SK-N-SH (cell line): ENCODE data around the gene ATPAF2. TPM values are rescaled to one million over a fixed set of nuclear protein-coding genes. Genes with fewer than 3 reads are reported as not detected.

Experiments used
- CTCF ChIA-PET: fragments of 300-600, 350-600 bp; formaldehyde crosslinking; extraction: SDS; loops from one replicate; lab custom pipeline; 2021; lab: Yijun Ruan, JAX
- POLR2A ChIA-PET: fragments of 350-600 bp; sonication (Branson Sonifier 250); formaldehyde crosslinking; extraction: SDS; loops from one replicate; lab custom pipeline; 2020; ENCODE audit warnings: antibody characterized with exemption, inconsistent platforms; lab: Yijun Ruan, JAX
- DNase-seq: peaks from one replicate; pipeline ENCODE4 v3.0.0; 2012
- H2AFZ ChIP-seq: fragments of 200-600 bp; sonication (generic); 2 replicates; pipeline ENCODE4 v1.8.1; 2016; ENCODE audit warnings: antibody characterized with exemption, mild to moderate bottlenecking, low read depth
- H3F3A ChIP-seq: fragments of 200-600 bp; sonication (generic); replicated peaks from 2 replicates; pipeline ENCODE3; 2016; ENCODE audit warnings: antibody characterized with exemption, mild to moderate bottlenecking; ENCODE audit not compliant: insufficient read depth
- H3K27ac ChIP-seq, 2 experiments: fragments of 200-500 bp in 1 of 2; fragments of 200-600 bp in 1 of 2; sonication (Bioruptor generic) in 1 of 2; sonication (generic), shearing (Covaris generic) in 1 of 2; 2 replicates each; pipeline versions ENCODE4 v1.5.1 to v1.6.1; 2014 to 2016; ENCODE audit warnings: low read depth in 2 of 2, inconsistent platforms in 1 of 2, low read length in 1 of 2, mild to moderate bottlenecking in 1 of 2, mixed read lengths in 1 of 2
- H3K27me3 ChIP-seq: fragments of 200-600 bp; sonication (generic), shearing (Covaris generic); 2 replicates; pipeline ENCODE4 v1.6.1; 2016; ENCODE audit warnings: mixed run types; ENCODE audit not compliant: insufficient read depth
- H3K36me3 ChIP-seq, 2 experiments: fragments of 200-500 bp in 1 of 2; fragments of 200-600 bp in 1 of 2; sonication (Bioruptor generic) in 1 of 2; sonication (generic) in 1 of 2; replicated peaks in 1 of 2; 2 replicates each; pipeline versions ENCODE3 to v1.5.1; 2014 to 2016; ENCODE audit warnings: low read length in 1 of 2, mild to moderate bottlenecking in 1 of 2; ENCODE audit not compliant: insufficient read depth in 2 of 2, control insufficient read depth in 1 of 2
- H3K4me1 ChIP-seq, 2 experiments: fragments of 200-500 bp in 1 of 2; fragments of 200-600 bp in 1 of 2; sonication (Bioruptor generic) in 1 of 2; sonication (generic), shearing (Covaris generic) in 1 of 2; 2 replicates each; pipeline versions ENCODE4 v1.5.1 to v1.6.1; 2014 to 2016; ENCODE audit warnings: low read depth in 1 of 2, low read length in 1 of 2, mixed run types in 1 of 2; ENCODE audit not compliant: insufficient read depth in 2 of 2, control insufficient read depth in 1 of 2
- H3K4me2 ChIP-seq: fragments of 200-600 bp; sonication (generic), shearing (Covaris generic); 2 replicates; pipeline ENCODE4 v1.6.1; 2017; ENCODE audit warnings: mixed run types
- H3K4me3 ChIP-seq, 2 experiments: fragments of 200-500 bp in 1 of 2; fragments of 200-600 bp in 1 of 2; sonication (Bioruptor generic) in 1 of 2; sonication (generic), shearing (Covaris generic) in 1 of 2; 2 replicates each; pipeline versions ENCODE4 v1.5.1 to v1.8.1; 2014 to 2016; ENCODE audit warnings: low read depth in 2 of 2, inconsistent platforms in 1 of 2, low read length in 1 of 2, mild to moderate bottlenecking in 1 of 2, mixed read lengths in 1 of 2, moderate library complexity in 1 of 2
- H3K79me2 ChIP-seq: fragments of 200-600 bp; sonication (generic); 2 replicates; pipeline ENCODE4 v1.8.1; 2017; ENCODE audit warnings: mild to moderate bottlenecking; ENCODE audit not compliant: insufficient read depth
- H3K9ac ChIP-seq: fragments of 200-600 bp; sonication (generic); 2 replicates; pipeline ENCODE4 v1.6.1; 2017; ENCODE audit warnings: mixed run types
- H3K9me2 ChIP-seq: fragments of 200-600 bp; sonication (generic); 2 replicates; pipeline ENCODE4 v1.6.1; 2017; ENCODE audit warnings: mixed run types
- H3K9me3 ChIP-seq: fragments of 200-600 bp; sonication (generic); 2 replicates; pipeline ENCODE4 v1.6.1; 2017; ENCODE audit warnings: mixed run types, mild to moderate bottlenecking, moderate library complexity
- H4K20me1 ChIP-seq: fragments of 200-600 bp; sonication (generic); 2 replicates; pipeline ENCODE4 v1.6.1; 2017; ENCODE audit warnings: mild to moderate bottlenecking, mixed run types; ENCODE audit not compliant: insufficient read depth
- FOSL2 ChIP-seq: IDR thresholded peaks from 2 replicates; pipeline ENCODE4 v1.4.0; 2012; ENCODE audit warnings: low read depth, mild to moderate bottlenecking, moderate library complexity, borderline replicate concordance
- FOXJ3 ChIP-seq: sonication (generic); formaldehyde crosslinking; IDR thresholded peaks from 2 replicates; pipeline ENCODE4 v1.5.1; 2020; ENCODE audit warnings: mild to moderate bottlenecking, missing genetic modification reagents
- JUND ChIP-seq: IDR thresholded peaks from 2 replicates; pipeline ENCODE4 v1.4.0; 2012
- MEF2A ChIP-seq: IDR thresholded peaks from 2 replicates; pipeline ENCODE4 v1.4.0; 2012; ENCODE audit warnings: low read depth, borderline replicate concordance
- NRF1 ChIP-seq: IDR thresholded peaks from 2 replicates; pipeline ENCODE4 v1.6.1; 2012; ENCODE audit warnings: low read depth, mild to moderate bottlenecking, low read length
- RAD21 ChIP-seq: IDR thresholded peaks from 2 replicates; pipeline ENCODE4 v1.6.1; 2012; ENCODE audit warnings: mild to moderate bottlenecking, low read length
- RXRA ChIP-seq: IDR thresholded peaks from 2 replicates; pipeline ENCODE4 v1.4.0; 2012; ENCODE audit warnings: low read depth, mild to moderate bottlenecking, borderline replicate concordance
- SIN3A ChIP-seq: IDR thresholded peaks from 2 replicates; pipeline ENCODE4 v1.6.1; 2012; ENCODE audit warnings: low read depth, mild to moderate bottlenecking, low read length, moderate library complexity, borderline replicate concordance
- YY1 ChIP-seq: IDR thresholded peaks from 2 replicates; pipeline ENCODE4 v1.4.0; 2012; ENCODE audit warnings: low read depth, mild to moderate bottlenecking
- WGBS: methylation state at CpG from one replicate; pipeline ENCODE4 v1.1.6; 2017; ENCODE audit warnings: low lambda C conversion rate; 5-methylcytosine and 5-hydroxymethylcytosine counted together
- polyA plus RNA-seq, 3 experiments: library from polyadenylated mRNA; depleted of rRNA; stranded (reverse); fragments of >200 nt; gene quantifications; 2 replicates each; pipeline ENCODE4 v1.2.3, GENCODE V29; 2012
- TF ChIP-seq, protein P1 (sequence below): fragments of 150-350 bp; IDR thresholded peaks from 2 replicates; pipeline ENCODE4 v1.6.1; 2017; ENCODE audit warnings: antibody characterized with exemption, low read length, low read depth, borderline replicate concordance
- TF ChIP-seq, protein P2 (sequence below): IDR thresholded peaks from 2 replicates; pipeline ENCODE4 v1.4.0; 2012; ENCODE audit warnings: low read depth, borderline replicate concordance
- TF ChIP-seq, protein P3 (sequence below): IDR thresholded peaks from 2 replicates; pipeline ENCODE4; 2012
- TF ChIP-seq, protein P4 (sequence below): fragments of 200-600 bp; sonication (generic); IDR thresholded peaks from 2 replicates; pipeline ENCODE4 v1.6.1; 2017; ENCODE audit warnings: antibody characterized with exemption, mild to moderate bottlenecking, moderate library complexity
- TF ChIP-seq, protein P5 (sequence below): IDR thresholded peaks from 2 replicates; pipeline ENCODE4 v1.4.0; 2012; ENCODE audit warnings: low read depth, borderline replicate concordance
- TF ChIP-seq, protein P6 (sequence below): fragments of 150-350 bp; IDR thresholded peaks from 2 replicates; pipeline ENCODE4 v1.6.1; 2016; ENCODE audit warnings: mild to moderate bottlenecking, low read depth, low read length
- TF ChIP-seq, protein P7 (sequence below): IDR thresholded peaks from 2 replicates; pipeline ENCODE4 v1.4.0; 2012; ENCODE audit warnings: low read depth

Gene ATPAF2
- polyA plus RNA-seq, 1 of the 3 experiments (the other 2 are of a cell fraction): 20.8 TPM

DNA sequence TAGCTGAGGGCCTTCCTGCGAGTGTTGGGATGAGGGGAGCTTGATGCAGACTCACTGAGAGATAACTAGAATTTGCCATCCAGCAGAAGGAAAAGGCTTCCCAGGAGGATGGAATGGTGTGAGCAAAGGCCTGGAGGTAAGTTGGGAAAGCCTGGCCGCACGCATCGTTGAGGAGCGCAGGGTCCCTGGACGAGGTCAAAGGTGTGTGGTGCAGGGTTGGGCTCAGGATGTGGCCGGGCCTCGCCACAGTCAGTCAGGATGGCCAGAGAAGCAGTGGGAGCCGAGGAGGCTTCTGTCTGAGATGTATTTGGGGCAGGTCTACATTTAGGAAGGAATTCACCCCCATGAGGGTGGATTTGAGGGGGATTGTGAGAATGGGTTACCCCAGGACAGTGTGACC lies 49.9 kb downstream of the ATPAF2 start:
- no peak overlapping the region for H3K4me3 ChIP-seq
- H3K9me2 ChIP-seq: no peaks in the 10 kb centered on the region
- WGBS: 94% methylated on average over 9 of the region's 9 CpGs
- no peak overlapping the region for H3K27ac ChIP-seq
- H3K36me3 ChIP-seq: no peaks in the 10 kb centered on the region
- H4K20me1 ChIP-seq: no peaks in the 10 kb centered on the region
- no peaks in the 10 kb centered on the region for H3K9me3 ChIP-seq
- POLR2A ChIA-PET: no interaction called here
- TF ChIP-seq MEF2A (no peak), YY1 (no peak), FOXJ3 (no peak), NRF1 (no peak), FOSL2 (no peak), RAD21 (no peak), RXRA (no peak)
- TF ChIP-seq, protein P1, sequence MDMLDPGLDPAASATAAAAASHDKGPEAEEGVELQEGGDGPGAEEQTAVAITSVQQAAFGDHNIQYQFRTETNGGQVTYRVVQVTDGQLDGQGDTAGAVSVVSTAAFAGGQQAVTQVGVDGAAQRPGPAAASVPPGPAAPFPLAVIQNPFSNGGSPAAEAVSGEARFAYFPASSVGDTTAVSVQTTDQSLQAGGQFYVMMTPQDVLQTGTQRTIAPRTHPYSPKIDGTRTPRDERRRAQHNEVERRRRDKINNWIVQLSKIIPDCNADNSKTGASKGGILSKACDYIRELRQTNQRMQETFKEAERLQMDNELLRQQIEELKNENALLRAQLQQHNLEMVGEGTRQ: no peak
- TF ChIP-seq, protein P2, sequence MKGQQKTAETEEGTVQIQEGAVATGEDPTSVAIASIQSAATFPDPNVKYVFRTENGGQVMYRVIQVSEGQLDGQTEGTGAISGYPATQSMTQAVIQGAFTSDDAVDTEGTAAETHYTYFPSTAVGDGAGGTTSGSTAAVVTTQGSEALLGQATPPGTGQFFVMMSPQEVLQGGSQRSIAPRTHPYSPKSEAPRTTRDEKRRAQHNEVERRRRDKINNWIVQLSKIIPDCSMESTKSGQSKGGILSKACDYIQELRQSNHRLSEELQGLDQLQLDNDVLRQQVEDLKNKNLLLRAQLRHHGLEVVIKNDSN: no peak
- CTCF ChIA-PET: interaction anchor here (2.8 kb wide), 1 partner anchor 45 kb away, joined by 13 read pairs; no protein-coding TSS in a partner anchor
- no peak overlapping the region for H3K4me2 ChIP-seq
- H3K79me2 ChIP-seq: no peaks in the 10 kb centered on the region
- DNase-seq: no peak
- no peaks in the 10 kb centered on the region for H3K27me3 ChIP-seq
- no peak overlapping the region for H3K9ac ChIP-seq
- H2AFZ ChIP-seq: no peak overlapping the region
- H3K4me1 ChIP-seq: peaks cover 4 to 7% of the 10 kb centered on the region in 2 experiments; a peak in 2 of 4 replicates
- H3F3A ChIP-seq: peaks cover 13% of the 10 kb centered on the region

DNA sequence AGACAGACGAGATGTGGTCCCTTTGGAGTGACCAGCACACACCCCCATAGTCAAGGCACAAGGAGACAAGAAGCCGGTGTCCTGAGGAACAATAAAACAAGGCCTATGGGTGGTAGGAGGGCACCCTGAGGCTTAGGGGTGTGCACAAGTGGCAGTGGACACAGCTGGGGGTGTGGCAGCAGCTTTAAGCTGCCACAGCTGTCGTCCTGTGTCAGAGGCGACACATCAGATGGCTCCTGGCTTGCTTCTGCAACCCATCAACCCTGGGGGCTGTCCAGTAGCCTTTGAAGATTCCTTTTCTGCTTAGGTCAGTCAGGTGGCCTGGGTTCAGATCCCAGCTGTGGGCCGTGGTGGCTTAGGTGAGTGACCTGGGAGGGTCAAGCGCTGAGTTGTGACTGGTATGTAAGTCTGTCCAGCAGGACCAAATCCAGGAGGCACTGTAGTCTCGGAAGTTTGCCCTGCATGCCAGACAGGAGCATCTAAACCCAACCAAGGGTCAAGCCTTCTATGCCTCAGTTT lies 50.5 kb downstream of the ATPAF2 start:
- Histone ChIP-seq H3K4me2 (no peak overlapping the region), H3F3A (peaks cover 13% of the 10 kb centered on the region), H3K9me2 (no peaks in the 10 kb centered on the region), H2AFZ (no peak overlapping the region), H4K20me1 (no peaks in the 10 kb centered on the region), H3K9ac (no peak overlapping the region), H3K27ac (no peak overlapping the region), H3K27me3 (no peaks in the 10 kb centered on the region), H3K4me3 (no peak overlapping the region), H3K9me3 (no peaks in the 10 kb centered on the region), H3K79me2 (no peaks in the 10 kb centered on the region), H3K4me1 (peaks cover 1 to 4% of the 10 kb centered on the region in 2 experiments; a peak in 2 of 4 replicates), H3K36me3 (no peaks in the 10 kb centered on the region)
- ChIA-PET POLR2A (no interaction called here), CTCF (interaction anchor here (2.8 kb wide), 1 partner anchor 45 kb away, joined by 13 read pairs; no protein-coding TSS in a partner anchor)
- DNase-seq: no peak
- 91% methylated on average over 5 of the region's 7 CpGs for WGBS
- TF ChIP-seq FOXJ3 (no peak), NRF1 (no peak), MEF2A (no peak), RXRA (no peak), FOSL2 (no peak), RAD21 (no peak), SIN3A (no peak), JUND (no peak)
- TF ChIP-seq, protein P3, sequence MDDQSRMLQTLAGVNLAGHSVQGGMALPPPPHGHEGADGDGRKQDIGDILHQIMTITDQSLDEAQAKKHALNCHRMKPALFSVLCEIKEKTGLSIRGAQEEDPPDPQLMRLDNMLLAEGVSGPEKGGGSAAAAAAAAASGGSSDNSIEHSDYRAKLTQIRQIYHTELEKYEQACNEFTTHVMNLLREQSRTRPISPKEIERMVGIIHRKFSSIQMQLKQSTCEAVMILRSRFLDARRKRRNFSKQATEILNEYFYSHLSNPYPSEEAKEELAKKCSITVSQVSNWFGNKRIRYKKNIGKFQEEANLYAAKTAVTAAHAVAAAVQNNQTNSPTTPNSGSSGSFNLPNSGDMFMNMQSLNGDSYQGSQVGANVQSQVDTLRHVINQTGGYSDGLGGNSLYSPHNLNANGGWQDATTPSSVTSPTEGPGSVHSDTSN: no peak
- TF ChIP-seq, protein P4, sequence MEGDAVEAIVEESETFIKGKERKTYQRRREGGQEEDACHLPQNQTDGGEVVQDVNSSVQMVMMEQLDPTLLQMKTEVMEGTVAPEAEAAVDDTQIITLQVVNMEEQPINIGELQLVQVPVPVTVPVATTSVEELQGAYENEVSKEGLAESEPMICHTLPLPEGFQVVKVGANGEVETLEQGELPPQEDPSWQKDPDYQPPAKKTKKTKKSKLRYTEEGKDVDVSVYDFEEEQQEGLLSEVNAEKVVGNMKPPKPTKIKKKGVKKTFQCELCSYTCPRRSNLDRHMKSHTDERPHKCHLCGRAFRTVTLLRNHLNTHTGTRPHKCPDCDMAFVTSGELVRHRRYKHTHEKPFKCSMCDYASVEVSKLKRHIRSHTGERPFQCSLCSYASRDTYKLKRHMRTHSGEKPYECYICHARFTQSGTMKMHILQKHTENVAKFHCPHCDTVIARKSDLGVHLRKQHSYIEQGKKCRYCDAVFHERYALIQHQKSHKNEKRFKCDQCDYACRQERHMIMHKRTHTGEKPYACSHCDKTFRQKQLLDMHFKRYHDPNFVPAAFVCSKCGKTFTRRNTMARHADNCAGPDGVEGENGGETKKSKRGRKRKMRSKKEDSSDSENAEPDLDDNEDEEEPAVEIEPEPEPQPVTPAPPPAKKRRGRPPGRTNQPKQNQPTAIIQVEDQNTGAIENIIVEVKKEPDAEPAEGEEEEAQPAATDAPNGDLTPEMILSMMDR: no peak
- TF ChIP-seq, protein P5, sequence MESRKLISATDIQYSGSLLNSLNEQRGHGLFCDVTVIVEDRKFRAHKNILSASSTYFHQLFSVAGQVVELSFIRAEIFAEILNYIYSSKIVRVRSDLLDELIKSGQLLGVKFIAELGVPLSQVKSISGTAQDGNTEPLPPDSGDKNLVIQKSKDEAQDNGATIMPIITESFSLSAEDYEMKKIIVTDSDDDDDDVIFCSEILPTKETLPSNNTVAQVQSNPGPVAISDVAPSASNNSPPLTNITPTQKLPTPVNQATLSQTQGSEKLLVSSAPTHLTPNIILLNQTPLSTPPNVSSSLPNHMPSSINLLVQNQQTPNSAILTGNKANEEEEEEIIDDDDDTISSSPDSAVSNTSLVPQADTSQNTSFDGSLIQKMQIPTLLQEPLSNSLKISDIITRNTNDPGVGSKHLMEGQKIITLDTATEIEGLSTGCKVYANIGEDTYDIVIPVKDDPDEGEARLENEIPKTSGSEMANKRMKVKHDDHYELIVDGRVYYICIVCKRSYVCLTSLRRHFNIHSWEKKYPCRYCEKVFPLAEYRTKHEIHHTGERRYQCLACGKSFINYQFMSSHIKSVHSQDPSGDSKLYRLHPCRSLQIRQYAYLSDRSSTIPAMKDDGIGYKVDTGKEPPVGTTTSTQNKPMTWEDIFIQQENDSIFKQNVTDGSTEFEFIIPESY: no peak
- TF ChIP-seq, protein P2: no peak
- TF ChIP-seq, protein P6, sequence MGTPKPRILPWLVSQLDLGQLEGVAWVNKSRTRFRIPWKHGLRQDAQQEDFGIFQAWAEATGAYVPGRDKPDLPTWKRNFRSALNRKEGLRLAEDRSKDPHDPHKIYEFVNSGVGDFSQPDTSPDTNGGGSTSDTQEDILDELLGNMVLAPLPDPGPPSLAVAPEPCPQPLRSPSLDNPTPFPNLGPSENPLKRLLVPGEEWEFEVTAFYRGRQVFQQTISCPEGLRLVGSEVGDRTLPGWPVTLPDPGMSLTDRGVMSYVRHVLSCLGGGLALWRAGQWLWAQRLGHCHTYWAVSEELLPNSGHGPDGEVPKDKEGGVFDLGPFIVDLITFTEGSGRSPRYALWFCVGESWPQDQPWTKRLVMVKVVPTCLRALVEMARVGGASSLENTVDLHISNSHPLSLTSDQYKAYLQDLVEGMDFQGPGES: no peak
- TF ChIP-seq, protein P7, sequence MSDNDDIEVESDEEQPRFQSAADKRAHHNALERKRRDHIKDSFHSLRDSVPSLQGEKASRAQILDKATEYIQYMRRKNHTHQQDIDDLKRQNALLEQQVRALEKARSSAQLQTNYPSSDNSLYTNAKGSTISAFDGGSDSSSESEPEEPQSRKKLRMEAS: no peak
